Esophagus muscularis mucosa (tissue), 4 donors: ENCODE measurements around the gene SPATA3. TPM values are rescaled to one million over a fixed set of nuclear protein-coding genes. Genes with fewer than 3 reads are reported as not detected.

Source experiments
- DNase-seq: peaks from one replicate; pipeline ENCODE4 v3.0.0-alpha.2; 2017; ENCODE audit errors: extremely low spot score
- H3K27ac ChIP-seq, 4 donors: fragments of 200-600 bp; sonication (generic); replicated peaks in 1 of 4; 1 replicate in 3 of 4; 2 replicates in 1 of 4; pipeline ENCODE4 v1.5.1; 2016 to 2019; ENCODE audit warnings: mild to moderate bottlenecking in 1 of 4
- H3K27me3 ChIP-seq, 4 donors: fragments of 200-600 bp; sonication (generic); one replicate each; pipeline versions ENCODE4 v1.5.1 to v1.6.0; 2016 to 2019
- H3K36me3 ChIP-seq, 4 donors: fragments of 200-600 bp; sonication (generic); one replicate each; pipeline ENCODE4 v1.5.1; 2016 to 2019
- H3K4me1 ChIP-seq, 4 donors: fragments of 200-600 bp; sonication (generic); one replicate each; pipeline ENCODE4 v1.5.1; 2016 to 2019
- H3K4me3 ChIP-seq, 4 donors: fragments of 200-600 bp; sonication (generic); 1 replicate in 2 of 4; 2 replicates in 2 of 4; pipeline ENCODE4 v1.5.1; 2016 to 2019; ENCODE audit warnings: mild to moderate bottlenecking in 4 of 4, moderate library complexity in 1 of 4
- H3K9me3 ChIP-seq, 4 donors: fragments of 200-600 bp; sonication (generic); 1 replicate in 3 of 4; 2 replicates in 1 of 4; pipeline ENCODE4 v1.5.1; 2016 to 2019
- CTCF ChIP-seq, 3 experiments: fragments of 200-600 bp in 2 of 3; fragments of 450-650 bp in 1 of 3; sonication (generic) in 2 of 3; IDR thresholded peaks; one replicate each; pipeline ENCODE4 v1.5.1; 2017 to 2019; ENCODE audit warnings: antibody characterized with exemption in 3 of 3, mild to moderate bottlenecking in 2 of 3, moderate library complexity in 1 of 3
- EP300 ChIP-seq: sonication (generic); formaldehyde crosslinking; IDR thresholded peaks from one replicate; pipeline ENCODE4 v1.6.1; 2017; ENCODE audit warnings: antibody characterized with exemption
- POLR2A ChIP-seq: fragments of 450-650 bp; IDR thresholded peaks from one replicate; pipeline ENCODE4 v1.6.1; 2017; ENCODE audit warnings: antibody characterized with exemption, moderate library complexity, mild to moderate bottlenecking, low read depth
- POLR2AphosphoS5 ChIP-seq, 2 donors: sonication (generic); formaldehyde crosslinking; IDR thresholded peaks; one replicate each; pipeline ENCODE4 v1.6.1; 2017; ENCODE audit warnings: antibody characterized with exemption in 2 of 2
- WGBS: methylation state at CpG from one replicate; pipeline ENCODE4 v1.1.5; 2018; 5-methylcytosine and 5-hydroxymethylcytosine counted together
- intact Hi-C: fragments of 100-400 bp; cut with DNase I; formaldehyde crosslinking; loops from one replicate; pipeline ENCODE4 v1.15.1; 2023
- total RNA-seq, 4 donors: library from RNA; depleted of rRNA; stranded (reverse); fragments of >200 nt; gene quantifications; one replicate each; pipeline versions ENCODE4 v1.1.0 to v1.2.1, GENCODE V29; 2016

Gene SPATA3
- total RNA-seq, 4 donors from 2014 or later: not detected

GRCh38 chr2:231012463-231012862 is 16.5 kb downstream of the SPATA3 start:
- no peaks in the 10 kb centered on the region for H3K9me3 ChIP-seq
- no peak overlapping the region for H3K4me3 ChIP-seq
- H3K27me3 ChIP-seq: peaks cover 0 to 20% (median 0%) of the 10 kb centered on the region in 4 donors
- no peak for DNase-seq
- no peaks in the 10 kb centered on the region for H3K4me1 ChIP-seq
- no peak overlapping the region for H3K27ac ChIP-seq
- intact Hi-C loops: no loop called here
- no peak for TF ChIP-seq POLR2AphosphoS5 (IDR thresholded peaks at IDR 0.05)
- TF ChIP-seq CTCF (IDR thresholded peaks at IDR 0.05): no peak
- no peak for TF ChIP-seq POLR2A
- no peak for TF ChIP-seq EP300
- no peaks in the 10 kb centered on the region for H3K36me3 ChIP-seq
- 74% methylated on average over 3 of the region's 3 CpGs for WGBS

GRCh38 chr2:231013820-231014219 is 17.9 kb downstream of the SPATA3 start:
- no peaks in the 10 kb centered on the region for H3K4me1 ChIP-seq
- no peak for DNase-seq
- WGBS: 47% methylated on average over 3 of the region's 3 CpGs
- peaks cover 0 to 20% (median 0%) of the 10 kb centered on the region in 4 donors for H3K27me3 ChIP-seq
- H3K9me3 ChIP-seq: no peaks in the 10 kb centered on the region
- intact Hi-C loops: no loop called here
- no peak for TF ChIP-seq EP300
- no peak for TF ChIP-seq CTCF (IDR thresholded peaks at IDR 0.05)
- no peak for TF ChIP-seq POLR2AphosphoS5 (IDR thresholded peaks at IDR 0.05)
- no peak for TF ChIP-seq POLR2A
- H3K4me3 ChIP-seq: no peak overlapping the region
- H3K27ac ChIP-seq: no peak overlapping the region
- H3K36me3 ChIP-seq: no peaks in the 10 kb centered on the region

- 68% methylated on average over 4 of the region's 7 CpGs for WGBS
- DNase-seq: no peak
- Histone ChIP-seq H3K36me3 (no peaks in the 10 kb centered on the region), H3K27me3 (peaks cover 0 to 20% (median 0%) of the 10 kb centered on the region in 4 donors), H3K4me3 (no peak overlapping the region), H3K27ac (no peak overlapping the region), H3K4me1 (no peaks in the 10 kb centered on the region), H3K9me3 (no peaks in the 10 kb centered on the region)
- intact Hi-C loops: no loop called here
- no peak for TF ChIP-seq EP300
- no peak for TF ChIP-seq POLR2AphosphoS5 (IDR thresholded peaks at IDR 0.05)
- TF ChIP-seq CTCF (IDR thresholded peaks at IDR 0.05): no peak
- no peak for TF ChIP-seq POLR2A
Measured at GRCh38 chr2:231015478-231015877, 19.6 kb downstream of the SPATA3 start.

GRCh38 chr2:231015926-231016325 is 20.0 kb downstream of the SPATA3 start:
- TF ChIP-seq POLR2AphosphoS5 (IDR thresholded peaks at IDR 0.05): no peak
- no peak for TF ChIP-seq CTCF (IDR thresholded peaks at IDR 0.05)
- WGBS: 61% methylated on average over 2 of the region's 3 CpGs
- H3K4me3 ChIP-seq: no peak overlapping the region

GRCh38 chr2:231016566-231017230 is 20.8 kb downstream of the SPATA3 start:
- no peaks in the 10 kb centered on the region for H3K4me1 ChIP-seq
- H3K4me3 ChIP-seq: no peak overlapping the region
- intact Hi-C loops: no loop called here
- TF ChIP-seq POLR2A: no peak
- no peak for TF ChIP-seq EP300
- TF ChIP-seq POLR2AphosphoS5 (IDR thresholded peaks at IDR 0.05): no peak
- peaks cover 0 to 15% (median 0%) of the 10 kb centered on the region in 4 donors for H3K27me3 ChIP-seq
- DNase-seq: no peak
- no peak overlapping the region for H3K27ac ChIP-seq
- no peaks in the 10 kb centered on the region for H3K36me3 ChIP-seq
- no peaks in the 10 kb centered on the region for H3K9me3 ChIP-seq
- 79% methylated on average over 6 of the region's 6 CpGs for WGBS

More at GRCh38 chr2:231015926-231016325, 20.0 kb downstream of the SPATA3 start:
- no peak for DNase-seq
- no peaks in the 10 kb centered on the region for H3K36me3 ChIP-seq
- H3K4me1 ChIP-seq: no peaks in the 10 kb centered on the region
- H3K27me3 ChIP-seq: peaks cover 0 to 20% (median 0%) of the 10 kb centered on the region in 4 donors
- H3K27ac ChIP-seq: no peak overlapping the region
- no peaks in the 10 kb centered on the region for H3K9me3 ChIP-seq
- intact Hi-C loops: no loop called here
